ENCODE results near the gene AQP7.
"Not testable (repeated sequence)": the region's sequence is repeated elsewhere in the genome, so short reads cannot be mapped to it uniquely, and the experiment has no call there.

The AQP7 gene

DNA sequence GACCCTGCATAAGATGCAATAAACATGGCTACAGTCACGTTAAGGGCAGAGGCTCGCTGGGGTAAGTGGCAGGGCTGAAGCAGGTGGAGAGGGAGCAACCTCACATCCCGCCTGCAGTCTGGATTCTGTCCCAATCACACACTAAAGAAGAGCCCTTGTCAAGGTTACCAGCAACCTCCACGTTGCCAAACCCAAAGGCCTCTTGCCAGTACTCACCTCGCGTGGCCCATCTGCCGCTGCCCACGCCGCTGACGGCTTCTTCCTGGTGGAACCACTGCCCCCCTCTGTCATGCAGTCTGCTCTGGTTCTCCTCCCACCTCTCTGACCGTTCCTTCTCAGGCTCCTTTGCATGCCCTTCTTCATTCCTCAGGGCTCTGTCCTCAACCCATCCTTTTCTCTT lies 8.8 kb downstream of the AQP7 start:
- DNase-seq, result no peak

DNA sequence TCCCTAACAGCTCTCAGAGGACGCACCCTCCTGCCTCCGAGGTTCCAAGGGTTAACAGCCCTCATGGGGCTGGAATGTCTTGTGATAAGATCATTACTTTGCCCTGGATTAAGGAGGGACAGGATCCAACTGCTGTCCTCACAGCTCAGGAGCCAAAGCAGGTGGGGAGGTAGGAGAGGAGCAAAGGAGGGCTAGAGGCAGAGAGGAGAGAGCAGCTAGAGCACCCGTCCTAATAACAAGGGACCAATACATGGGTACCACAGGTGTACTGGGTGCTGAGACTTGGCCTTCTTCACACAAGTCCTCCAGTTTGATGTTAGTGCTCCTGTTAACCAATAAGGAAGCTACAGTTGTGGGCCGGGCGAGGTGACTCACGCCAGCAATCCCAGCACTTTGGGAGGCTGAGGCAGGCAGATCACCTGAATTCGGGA lies 9.8 kb downstream of the AQP7 start:
- not testable (repeated sequence) for DNase-seq

DNA sequence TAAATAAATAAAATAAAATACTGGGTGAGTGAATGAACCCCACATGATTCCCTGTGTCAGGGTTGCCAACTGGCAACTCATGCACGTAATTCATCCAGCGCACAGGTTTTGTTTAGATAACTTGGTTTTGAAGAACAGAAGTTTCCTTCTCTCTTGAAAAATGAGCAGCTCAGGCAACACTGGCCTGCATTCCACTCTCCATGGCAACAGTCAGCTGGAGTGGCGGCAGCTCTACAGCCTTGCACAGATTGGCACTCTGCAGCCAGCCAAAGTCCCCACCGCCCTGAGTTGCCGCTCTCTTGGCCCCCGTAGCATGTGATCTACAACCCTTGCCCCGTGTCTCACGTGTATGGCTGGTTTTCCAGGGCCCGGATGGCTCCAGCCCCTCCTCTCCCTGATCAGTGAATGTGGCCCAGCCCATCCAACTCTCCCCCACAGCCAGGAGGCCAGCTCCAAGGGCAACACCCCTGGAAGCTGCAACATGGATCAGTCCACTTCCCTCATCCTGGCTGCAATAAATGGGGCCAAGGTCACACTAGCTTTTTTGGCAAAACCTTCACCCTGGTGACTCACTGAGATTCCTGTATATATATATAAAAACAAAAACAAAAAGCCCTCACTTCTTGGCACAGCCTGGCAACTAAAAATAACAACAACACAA lies 11.1 kb downstream of the AQP7 start:
- peak; percentile 38 to 68 (median 60) for DNase-seq

DNA sequence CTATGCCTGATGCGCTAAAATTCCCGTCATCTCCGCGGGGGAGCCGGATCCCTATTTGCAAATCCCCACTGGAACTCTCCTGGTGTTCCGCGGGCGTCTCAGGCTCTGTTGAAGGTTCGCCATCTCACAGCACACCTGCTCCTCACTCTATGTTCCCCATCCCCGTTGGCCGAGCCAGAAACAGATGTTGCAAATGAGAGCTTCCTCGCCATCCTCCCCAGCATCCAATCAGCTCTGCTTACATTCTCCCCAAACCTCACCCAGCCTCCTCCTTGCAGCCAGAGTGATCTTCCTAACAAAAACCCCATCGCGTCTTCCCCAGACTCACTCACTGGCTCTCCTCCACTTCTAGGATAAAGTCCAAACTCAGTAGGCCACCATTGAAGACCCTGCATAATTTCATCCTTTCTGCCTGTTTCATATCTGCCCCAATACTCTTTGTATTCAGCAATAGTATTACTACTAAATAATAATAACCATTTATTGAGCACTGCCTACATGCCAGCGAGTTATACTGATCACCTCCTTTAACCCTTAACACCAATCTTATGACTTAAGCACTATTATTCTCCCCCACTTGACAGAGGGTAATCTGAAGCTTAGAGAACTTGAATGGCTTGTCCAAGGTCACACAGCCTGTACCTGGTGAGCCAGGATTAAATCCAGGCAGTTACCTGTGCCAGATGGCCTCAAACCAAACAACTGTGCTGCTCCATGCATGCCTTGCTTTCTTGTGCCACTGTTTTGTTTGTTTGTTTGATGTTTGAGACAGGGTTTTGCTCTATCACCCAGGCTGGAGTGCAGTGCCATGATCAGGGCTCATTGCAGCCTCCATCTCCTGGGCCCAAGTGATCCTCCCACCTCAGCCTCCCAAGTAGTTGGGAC lies 14.0 kb downstream of the AQP7 start:
- DNase-seq, result no peak

DNA sequence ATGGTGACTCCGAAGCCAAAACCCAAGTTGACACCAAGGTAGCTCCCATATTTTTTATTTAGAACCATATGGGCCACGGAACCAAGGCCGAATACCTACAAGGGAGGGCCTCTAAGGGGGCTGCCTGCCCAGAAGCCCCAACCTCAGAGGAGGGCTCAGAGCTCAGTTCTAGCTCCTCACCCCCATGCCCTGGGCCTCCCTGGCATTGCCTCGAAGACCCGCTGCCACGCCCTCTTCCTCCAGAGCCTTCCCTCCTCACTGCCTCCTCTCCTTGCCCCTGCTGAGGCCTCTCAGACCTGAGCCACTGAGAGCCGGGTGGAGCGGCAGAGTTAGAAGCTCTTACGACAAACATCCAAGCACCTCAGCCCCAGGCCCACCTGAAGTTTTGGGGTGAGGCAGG lies 15.4 kb downstream of the AQP7 start:
- not testable (repeated sequence) for DNase-seq

DNA sequence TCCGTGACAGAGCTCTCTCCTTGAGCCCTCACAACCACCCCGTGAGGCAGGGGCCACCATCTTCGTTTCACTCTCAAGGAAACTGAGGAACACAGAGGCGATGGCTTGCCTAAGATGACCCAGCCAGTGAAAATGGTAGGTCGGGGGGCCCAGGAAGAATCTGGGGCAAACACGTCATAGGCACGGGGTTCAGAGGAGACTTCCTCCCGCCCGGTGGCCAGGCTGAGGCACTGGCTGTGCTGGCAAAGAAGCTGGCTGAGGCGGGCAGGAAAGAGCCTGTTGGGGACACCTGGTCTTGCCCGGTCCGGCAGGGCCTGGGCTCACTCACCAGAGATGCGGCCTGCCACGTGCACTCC lies 15.7 kb downstream of the AQP7 start:
- DNase-seq, result not testable (repeated sequence)

DNA sequence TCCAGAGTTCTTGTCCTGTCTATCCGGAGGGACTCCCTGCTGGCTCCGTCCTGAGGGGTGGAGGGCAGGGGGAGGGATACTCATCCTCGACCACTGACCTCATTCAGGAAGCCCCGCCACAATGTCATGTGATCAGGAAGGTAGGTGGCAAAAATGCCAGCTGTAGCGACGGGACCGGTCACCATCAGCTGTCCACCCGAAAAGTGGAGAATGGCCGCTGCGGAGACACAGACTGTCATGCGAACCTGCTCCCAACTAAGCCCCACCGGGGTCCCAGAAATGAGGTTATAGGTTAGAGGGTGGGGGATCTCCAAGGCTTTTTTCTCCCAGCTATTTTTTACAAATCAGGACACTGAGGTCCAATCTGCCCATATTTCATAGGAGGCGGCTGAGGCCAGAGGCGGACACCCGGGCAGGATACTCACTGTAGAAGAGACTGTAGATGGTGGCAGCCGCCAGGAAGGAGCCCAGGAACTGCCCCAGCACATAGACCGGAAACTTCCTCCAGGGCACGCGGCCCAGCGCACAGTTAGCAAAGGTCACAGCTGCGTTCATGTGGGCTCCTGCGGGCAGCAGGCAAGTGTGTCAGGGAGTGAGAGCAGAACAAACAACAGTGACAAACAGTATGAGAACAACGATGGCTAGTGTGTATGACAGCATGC lies 16.3 kb downstream of the AQP7 start:
- DNase-seq, result not testable (repeated sequence)

DNA sequence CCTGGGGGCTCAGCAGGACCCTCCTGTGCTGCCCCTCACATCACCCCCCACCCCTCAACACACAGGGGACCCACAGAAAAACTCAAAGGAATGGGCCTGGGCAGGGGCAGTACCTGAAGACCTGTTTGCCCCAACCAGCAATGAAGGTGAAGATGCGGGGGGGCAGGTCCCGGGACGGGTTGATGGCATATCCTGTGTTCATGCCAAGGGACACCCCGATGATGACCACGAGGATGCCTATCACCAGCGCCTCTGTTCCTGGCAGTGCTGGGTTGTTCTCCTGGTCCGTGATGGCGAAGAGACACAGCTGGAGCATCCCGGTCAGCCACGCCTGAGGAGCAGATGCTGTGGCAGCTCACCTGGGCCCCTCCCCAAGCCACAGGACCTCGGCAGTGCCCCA lies 16.8 kb downstream of the AQP7 start:
- DNase-seq, result not testable (repeated sequence)

DNA sequence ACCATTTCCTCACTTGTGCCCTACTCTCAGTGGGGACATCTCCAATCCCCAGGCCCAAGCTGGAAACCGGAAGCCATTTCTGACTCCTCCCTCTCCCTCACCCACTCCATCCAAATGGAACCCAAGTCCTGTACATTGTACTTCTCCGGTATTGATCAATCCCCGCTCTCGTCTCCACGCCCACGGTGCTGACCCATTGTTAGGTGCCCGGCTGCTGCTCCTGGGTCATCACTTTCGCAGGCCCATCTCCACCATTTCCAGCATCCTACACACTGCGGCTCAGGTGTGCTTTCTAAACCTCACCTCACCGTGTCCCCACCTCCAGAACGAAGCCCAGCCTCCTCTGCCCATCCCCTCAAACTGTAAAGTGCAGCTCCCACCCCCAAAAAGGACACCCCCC lies 19.0 kb downstream of the AQP7 start:
- DNase-seq, result not testable (repeated sequence)

DNA sequence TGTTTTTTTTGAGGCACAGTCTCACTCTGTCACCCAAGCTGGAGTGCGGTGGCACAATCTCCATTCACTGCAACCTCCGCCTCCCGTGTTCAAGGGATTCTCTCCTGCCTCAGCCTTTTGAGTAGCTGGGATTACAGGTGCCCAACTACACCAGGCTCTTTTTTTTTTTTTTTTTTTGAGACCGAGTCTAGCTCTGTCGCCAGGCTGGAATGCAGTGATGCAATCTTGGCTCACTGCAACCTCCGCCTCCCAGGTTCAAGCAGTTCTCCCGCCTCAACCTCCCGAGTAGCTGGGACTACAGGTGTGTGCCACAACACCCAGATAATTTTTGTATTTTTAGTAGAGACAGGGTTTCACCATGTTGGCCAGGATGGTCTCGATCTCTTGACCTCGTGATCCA lies 20.0 kb downstream of the AQP7 start:
- not testable (repeated sequence) for DNase-seq

DNA sequence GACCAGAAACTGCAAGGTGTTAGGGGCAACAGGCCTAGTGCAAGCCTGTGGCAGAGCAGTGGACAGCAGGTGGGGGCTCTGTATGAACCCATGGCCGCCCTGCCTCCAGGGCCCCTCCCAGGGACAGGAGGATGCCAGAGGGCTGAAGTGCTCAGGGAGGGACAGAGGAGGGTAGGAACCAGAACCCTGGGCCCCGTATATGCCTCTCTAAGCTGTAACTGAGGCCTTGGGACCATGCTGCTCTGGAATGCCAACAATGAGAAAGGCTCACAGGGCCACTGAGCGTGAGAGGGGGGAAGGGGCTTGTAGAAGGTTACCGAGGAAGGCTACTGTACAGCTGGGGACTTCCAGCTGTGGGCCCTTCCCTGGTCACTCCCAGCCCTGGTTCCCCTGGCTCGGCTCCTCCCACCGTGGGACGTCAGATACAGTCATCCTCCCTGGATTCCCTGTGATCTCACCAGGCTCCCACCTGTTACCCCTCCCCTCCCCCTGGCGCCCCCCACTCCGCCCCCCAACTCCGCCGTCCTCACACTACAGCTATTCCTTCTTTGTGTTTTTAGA lies 21.1 kb downstream of the AQP7 start:
- DNase-seq, result peak in 1 of 4 experiments; percentile 20

DNA sequence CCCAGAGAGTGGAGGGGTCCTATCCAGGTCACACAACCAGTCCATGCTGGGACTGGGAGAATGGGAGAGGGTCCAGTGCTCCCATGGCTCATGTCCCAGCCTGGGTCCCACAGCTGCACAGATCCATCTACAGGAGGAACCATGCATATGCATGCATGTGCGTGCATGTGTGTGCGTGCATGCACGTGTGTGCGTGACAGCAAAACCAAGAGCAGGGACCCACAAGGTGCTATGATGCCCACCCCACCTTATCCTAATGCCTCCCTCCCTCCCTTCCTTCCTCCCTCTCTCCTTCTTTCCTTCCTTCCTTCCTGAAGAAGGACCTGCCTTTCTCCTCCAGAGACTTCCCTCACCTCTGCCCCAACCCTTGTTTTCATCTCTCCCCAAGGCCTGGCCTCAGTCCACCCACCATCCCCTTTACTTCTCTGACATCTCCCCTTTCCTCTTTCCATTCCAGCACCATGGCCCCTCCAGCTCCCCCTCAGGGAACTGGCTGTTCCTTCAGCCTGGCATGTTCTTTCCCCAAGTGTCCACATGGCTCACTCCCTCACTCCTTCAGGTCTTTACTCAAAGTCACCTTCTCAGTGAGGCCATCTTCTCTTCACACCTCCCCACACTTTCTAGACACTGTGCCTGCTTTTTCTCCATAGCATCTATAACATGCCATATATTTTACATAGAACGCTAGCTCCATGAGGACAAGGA lies 21.8 kb downstream of the AQP7 start:
- DNase-seq, result no peak

DNA sequence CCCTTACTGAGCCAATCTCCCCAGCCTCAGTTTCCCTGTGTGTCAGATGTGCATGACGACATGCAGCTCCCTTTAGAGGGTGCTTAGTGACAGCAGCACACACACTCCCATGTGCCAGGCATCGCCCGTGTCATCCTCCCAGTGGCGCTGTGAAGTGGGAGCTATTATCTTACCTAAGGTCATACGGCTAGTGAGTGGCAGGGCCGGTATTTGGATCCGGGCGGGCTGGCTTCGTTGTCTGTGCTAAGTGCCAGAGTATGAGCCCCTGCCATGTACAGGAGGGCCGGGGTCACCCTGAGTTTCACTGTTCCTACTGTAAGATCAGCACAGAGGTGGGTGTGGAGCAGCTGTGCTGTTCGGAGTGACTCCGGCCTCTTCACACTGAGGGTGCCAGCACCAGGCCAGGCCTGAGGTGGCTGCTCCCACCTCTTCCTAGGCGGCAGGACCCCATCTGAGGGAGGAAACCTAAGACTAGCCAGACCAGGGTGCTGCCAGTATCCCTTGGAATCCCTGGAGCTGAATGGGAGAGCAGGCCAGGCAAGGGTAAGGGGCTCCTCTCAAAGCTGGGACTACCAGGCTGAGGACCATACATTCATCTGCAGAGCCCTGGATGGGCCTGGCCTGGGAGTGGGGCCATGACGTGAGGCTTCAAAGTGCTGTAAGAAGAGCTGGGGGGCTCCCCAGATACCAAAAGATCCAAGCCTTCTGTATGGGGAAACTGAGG lies 22.5 kb downstream of the AQP7 start:
- DNase-seq, result no peak

DNA sequence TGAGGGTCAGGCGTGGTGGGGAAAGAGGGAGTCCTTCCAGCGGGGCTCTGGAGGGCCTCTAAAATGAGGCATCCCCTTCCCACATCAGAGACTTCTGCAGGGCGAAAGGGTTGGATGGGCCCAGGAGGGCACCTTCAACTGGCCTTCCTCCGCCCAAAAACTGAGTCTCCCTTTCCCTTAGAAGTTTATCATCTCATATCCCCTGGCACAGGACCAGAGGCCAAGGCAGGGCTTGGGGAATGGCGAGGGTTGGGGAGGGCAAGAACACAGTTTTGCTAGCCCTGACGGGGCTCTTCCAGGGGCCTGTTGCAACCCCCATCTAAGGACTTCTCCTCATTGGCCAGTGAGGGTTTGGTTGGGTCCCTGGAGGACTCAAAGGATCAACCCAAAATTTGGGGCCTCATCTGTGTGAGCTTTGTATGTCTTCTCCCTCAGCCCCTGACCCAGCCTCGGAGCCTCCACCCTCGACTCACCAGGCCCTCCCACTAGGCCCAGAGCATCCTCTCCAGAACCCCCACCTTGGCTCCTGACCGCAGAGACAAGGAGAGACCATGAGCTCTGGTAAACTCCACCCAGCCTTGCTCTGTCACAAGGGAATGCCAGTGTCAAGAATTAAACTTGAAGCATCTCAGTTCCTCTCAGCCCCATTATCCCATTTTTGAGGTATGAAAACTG lies 24.1 kb downstream of the AQP7 start:
- no peak for DNase-seq

DNA sequence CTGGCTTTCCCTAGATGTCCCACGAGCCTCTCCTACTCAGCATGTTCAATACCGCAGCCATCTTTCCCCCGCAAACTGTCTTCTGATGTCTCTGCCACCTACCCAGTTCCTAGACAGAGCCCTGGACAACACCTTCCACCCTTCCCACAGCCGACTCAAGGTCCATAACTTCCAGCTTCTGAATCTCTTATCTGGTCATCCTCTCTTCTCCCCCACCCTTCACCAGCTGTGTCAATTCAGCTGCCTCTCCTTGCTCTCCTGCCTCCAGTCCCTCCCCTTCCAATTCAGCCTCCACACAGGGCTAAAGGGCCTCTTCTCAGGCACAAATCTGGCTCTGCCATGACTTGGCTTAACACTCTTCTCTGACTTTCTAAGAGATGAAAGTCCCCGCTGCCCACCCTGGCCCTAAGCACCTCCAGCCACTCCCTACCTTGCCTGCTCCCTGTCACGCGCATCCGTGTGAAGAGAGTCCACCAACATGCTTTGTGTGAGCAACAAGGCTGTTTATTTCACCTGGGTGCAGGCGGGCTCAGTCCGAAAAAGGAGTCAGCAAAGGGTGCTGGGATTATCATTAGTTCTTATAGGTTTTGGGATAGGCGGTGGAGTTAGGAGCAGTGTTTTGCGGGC lies 25.2 kb downstream of the AQP7 start:
- no peak for DNase-seq

DNA sequence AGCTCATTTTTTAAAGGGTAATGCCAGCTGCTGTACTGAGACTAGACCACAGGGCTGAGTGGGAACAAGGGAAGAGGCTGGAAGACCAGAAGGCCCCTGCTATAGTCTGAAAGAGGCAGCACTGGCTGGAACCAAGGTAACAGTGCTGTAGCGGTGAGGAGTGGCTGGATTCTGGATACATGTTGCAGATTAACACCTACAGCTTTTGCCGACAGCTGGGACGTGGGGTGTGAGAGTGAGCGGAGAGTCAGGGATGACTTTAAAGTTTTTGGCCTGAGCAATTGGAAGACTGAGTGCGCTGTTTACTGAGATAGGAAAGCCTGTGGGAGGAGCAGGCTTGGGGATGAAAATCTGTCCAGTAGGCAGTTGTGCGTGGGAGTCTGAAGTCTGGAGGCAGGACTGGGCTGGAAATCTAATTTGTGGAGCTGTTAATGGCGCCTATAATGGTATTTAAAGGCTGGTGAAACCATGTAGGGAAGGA lies 26.5 kb downstream of the AQP7 start:
- no peak for DNase-seq

DNA sequence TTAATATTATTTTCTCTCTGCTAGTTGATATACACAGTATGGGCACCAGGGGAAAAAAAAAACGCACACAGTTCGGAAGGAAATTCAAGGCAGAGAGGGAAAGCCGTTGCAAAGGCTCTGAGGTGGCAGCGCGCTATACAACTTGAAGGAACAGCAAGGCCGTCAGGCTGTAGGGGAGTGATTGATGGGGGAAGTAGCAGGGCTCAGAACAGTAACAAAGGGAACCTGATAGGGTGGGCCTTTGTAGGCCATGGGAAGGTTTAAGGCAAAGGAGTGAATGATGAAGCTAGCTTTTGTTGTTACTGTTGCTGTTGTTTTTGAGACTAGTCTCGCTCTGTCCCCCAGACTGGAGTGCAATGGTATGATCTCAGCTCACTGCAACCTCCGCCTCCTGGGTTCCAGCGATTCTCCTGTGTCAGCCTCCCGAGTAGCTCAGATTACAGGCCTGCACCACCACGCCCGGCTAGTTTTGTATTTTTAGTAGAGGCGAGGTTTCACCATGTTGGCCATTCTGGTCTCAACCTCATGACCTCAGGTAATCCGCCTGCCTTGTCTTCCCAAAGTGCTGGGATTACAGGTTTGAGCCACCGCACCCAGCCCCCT lies 27.0 kb downstream of the AQP7 start:
- no peak for DNase-seq

DNA sequence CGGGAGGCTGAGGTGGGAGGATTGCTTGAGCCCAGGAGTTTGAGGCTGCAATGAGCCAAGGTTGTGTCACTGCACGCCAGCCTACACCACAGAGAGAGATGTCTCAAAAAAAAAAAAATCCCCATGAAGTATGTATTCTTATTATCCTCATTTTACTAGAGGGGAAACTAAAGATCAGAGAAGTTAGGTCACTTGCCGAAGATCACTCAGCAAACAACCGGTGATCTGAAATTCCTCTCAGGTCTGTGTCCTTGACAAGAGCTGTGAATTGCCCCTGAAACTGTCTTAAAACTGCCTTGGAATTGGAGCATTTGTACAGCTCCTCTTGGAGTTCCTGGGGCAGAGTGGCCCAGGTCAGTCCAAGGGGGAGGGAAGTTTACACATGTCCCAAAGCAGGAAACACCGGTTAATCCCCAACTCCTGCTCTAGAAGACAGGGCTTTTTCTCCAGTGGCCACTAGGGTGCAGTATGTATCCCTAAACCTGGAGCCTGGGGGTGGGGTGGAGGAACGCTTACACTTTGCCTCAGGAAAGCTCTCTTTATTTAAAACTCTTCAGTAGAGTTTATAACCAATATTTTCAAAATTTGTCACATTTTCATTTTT lies 27.6 kb downstream of the AQP7 start:
- peak; percentile 75 to 85 (median 79) for DNase-seq

DNA sequence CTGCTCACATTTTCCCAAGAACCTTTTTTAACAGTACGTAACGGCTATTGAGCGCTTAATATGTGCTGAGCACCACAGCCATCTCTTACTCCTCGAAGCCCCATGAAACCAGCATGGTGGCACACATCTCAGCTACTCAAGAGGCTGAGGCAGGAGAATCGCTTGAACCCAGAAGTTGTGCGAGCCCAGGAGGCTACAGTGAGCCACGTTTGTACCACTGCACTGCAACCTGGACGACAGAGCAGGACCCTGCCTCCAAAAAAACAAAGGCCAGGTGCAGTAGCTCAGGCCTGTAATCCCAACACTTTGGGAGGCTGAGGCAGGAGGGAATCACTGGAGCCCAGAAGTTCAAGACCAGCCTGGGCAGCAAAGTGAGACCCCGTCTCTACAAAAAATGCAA lies 28.2 kb downstream of the AQP7 start:
- no peak for DNase-seq

DNA sequence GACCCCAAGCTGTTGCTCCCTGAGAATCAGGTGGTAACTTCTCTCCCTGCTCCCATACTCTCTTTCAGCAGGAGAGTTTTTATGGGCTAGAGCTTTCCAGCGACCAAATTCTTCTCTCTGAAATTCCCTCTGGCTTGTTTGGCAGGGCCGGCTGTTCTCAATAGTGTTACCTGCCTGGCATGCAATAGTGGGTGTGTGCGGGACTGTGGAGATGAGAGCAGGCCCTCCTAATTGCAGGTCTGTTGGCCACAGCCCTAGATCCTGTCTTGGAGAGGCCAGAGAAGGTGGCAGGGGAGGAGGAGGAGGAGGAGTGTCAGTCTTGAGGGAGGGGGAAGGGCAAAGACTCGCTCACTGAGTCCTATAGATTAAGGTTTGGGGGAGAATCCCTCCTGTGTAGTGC lies 29.5 kb downstream of the AQP7 start:
- DNase-seq, result no peak

Measured in suppressor macrophage (primary cell).